Peyer's patch (tissue), 4 donors: Measurements from ENCODE around the gene RAPH1.

Source experiments
- POLR2A ChIP-seq, 2 donors: fragments of 450-650 bp; IDR thresholded peaks; one replicate each; pipeline ENCODE4 v1.5.1; 2017; ENCODE audit warnings: antibody characterized with exemption in 2 of 2, mild to moderate bottlenecking in 2 of 2, moderate library complexity in 2 of 2
- TF ChIP-seq, protein P1 (sequence below), 6 experiments: fragments of 450-650 bp in 4 of 6; fragments of 200-600 bp in 2 of 6; sonication (generic) in 1 of 6; IDR thresholded peaks; one replicate each; pipeline ENCODE4 v1.5.1; 2017 to 2019; ENCODE audit warnings: antibody characterized with exemption in 6 of 6, mild to moderate bottlenecking in 3 of 6, moderate library complexity in 1 of 6

GRCh38 chr2:203500951-203501350, 34.1 kb downstream of the RAPH1 start:
- TF ChIP-seq, protein P1, sequence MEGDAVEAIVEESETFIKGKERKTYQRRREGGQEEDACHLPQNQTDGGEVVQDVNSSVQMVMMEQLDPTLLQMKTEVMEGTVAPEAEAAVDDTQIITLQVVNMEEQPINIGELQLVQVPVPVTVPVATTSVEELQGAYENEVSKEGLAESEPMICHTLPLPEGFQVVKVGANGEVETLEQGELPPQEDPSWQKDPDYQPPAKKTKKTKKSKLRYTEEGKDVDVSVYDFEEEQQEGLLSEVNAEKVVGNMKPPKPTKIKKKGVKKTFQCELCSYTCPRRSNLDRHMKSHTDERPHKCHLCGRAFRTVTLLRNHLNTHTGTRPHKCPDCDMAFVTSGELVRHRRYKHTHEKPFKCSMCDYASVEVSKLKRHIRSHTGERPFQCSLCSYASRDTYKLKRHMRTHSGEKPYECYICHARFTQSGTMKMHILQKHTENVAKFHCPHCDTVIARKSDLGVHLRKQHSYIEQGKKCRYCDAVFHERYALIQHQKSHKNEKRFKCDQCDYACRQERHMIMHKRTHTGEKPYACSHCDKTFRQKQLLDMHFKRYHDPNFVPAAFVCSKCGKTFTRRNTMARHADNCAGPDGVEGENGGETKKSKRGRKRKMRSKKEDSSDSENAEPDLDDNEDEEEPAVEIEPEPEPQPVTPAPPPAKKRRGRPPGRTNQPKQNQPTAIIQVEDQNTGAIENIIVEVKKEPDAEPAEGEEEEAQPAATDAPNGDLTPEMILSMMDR (IDR thresholded peaks at IDR 0.05), result no peak
- no peak for TF ChIP-seq POLR2A (IDR thresholded peaks at IDR 0.05)
